Activated CD8-positive, alpha-beta memory T cell treated with anti-CD3 and anti-CD28 coated beads for 24 hours (primary cell): ENCODE data around the gene CST9.
"Not testable (repeated sequence)": the region's sequence is repeated elsewhere in the genome, so short reads cannot be mapped to it uniquely, and the experiment has no call there.

ENCODE experiments used
- DNase-seq: peaks from one replicate; pipeline ENCODE4 v3.0.0-alpha.2; 2020

The CST9 gene

DNA sequence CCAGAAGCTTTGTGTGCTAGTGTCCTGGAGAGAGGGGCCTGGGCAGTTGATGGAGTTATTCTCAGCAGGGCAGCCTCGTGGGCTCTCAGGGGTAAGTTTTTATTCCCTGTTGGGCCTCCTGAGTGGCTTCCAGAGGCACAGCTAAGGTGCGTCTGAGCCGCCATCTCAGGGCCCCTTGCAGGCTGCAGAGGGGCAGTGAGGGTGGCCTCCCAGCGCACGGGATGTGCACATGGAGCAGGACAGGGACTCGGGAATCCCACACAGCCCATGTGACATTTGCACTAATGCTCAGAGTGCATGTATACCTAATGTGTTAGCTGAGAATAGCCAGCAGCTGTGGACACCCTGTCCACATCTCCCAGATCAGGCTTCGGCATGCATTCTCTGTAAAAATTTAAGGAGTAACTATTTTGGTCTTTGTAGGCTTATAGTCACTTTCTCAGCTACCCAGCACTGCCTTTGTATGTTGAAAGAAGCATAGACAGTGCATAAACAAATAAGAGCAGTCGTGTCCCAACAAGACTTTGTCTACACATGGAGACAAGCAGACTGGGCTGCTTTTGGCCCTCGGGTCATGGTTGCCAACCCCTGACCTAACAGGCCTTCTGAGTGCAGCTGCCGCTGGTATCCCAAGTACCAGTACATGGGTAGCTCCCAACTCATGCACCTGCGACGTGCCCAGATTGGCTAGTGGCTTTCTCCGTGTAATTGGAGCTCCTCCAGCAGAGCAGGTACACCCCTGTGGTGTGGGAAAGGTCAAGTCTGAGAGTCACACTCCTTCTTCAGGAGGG lies 18.8 kb downstream of the CST9 start:
- peak; percentile 33 for DNase-seq

GRCh38 chr20:23585808-23586734 lies 19.6 kb downstream of the CST9 start:
- peak; percentile 38 for DNase-seq

DNA sequence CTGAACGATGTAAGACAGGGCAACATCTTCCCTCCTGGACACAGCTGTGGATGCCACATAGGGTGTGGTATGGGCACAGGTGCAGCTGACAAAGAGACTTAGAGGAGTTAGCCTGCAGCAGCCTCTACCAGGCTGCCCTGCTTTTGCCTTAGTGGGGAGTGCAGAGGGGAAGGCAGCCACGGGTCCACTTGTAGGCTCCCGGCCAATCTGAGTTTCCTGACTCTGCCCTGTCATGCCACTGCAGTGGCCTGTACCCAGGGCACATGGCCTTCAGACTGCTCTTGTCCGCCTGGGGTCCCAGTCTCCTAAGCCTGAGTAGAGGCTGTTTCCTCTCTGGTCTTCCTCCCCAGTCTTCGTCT lies 20.3 kb downstream of the CST9 start:
- DNase-seq = peak; percentile 21

DNA sequence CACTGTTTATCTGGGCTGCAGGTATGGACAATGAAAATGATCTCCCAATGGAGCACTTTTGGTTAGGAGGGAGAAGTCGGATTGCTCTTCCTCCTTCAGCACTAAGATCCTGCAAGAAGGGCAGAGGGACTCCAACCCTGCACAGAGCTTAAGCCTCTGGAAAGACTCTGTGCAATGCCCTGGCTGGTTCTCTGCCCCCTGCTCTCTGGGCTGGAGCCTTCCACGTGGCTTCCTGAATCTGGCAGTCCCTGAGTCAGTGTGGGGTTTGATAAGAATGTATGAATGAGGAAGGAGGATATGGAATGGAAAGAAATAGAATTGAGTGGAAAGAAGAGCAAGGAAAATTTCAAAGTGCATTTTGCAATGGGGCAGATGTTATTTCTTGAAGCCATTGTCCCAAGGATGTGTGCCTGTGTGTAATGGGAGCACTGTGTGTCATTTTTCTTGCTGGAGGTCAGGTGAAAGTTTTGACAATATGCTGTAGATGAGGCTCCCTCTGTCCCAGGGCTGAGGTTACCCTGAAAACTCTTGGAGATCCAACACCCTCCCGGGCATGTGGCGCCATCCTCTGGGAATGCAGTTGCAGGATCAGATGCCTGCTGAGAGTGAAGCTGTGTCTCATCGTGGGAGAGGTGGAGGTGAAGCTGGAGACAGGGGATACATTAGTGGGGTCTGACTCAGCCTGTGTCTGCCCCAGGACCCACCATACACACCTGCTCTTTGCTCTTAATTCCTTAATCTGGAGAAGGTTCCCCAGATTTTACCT lies 21.1 kb downstream of the CST9 start:
- DNase-seq = no peak

GRCh38 chr20:23583526-23583925 lies 22.2 kb downstream of the CST9 start:
- DNase-seq = no peak

- no peak for DNase-seq
These were observed 23.4 kb downstream of the CST9 start for GRCh38 chr20:23582293-23582692.

- not testable (repeated sequence) for DNase-seq
These were observed 23.9 kb downstream of the CST9 start for GRCh38 chr20:23581833-23582232.

DNA sequence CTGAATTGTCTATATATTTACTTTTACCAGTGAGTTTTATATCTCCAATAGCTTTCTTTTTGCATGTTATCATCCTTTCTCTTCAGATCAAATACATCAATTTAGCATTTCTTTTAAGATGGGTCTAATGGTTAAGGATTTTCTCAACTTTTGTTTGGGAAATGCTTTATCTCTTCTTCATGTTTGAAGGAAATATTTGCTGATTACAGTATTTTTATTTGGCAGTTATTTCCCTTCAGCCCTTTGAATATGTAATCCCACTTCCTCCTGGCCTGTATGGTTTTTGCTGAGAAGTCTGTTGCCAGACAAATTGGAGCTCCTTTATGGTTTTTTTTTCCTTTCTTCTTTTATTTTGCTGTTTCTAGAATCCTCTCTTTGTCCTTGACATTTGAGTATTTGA lies 30.7 kb downstream of the CST9 start:
- DNase-seq = no peak

DNA sequence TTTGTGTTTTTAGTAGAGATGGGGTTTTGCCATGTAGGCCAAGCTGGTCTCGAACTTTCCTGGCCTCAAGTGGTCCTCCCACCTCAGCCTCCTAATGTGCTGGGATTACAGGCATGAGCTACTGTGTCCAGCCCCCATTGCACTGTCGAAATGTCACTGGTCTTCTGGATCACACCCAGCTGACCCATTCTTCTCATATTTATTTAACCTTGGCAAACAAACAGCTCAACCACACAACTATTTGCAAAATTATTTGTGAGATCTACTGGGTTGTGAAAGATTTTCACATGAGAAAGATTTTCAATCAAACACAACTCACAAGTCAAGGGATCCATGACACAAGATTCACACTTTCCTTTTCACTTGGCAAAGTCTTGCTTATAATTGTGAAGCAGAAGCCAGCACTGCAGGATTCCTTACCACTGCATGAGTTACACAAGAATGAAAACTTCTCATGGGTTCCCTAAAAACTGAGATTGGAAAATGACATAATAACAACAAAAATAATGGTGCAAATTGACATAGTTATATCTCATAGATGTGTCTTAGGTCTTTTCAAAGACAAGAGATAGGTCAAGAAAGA lies 35.4 kb downstream of the CST9 start:
- DNase-seq = no peak

DNA sequence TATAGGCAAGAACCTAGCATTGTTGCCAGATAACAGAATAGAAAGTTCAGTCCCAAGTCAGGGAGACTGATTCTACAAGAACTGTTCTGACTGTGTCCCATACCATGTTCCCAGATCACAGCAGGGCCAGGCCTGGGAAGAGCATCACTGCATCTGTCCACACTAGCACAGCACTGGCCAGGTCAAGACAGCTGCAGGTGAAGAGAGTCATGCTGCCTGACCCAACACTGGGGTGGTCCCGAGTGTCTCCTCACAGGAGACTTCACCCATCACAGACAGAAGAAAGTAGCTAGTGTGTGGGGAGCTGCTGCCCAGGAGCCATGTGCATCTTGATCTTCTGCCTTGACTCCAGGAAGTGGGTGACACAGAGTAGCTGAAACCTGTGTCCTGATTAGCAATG lies 36.1 kb downstream of the CST9 start:
- DNase-seq = peak; percentile 19

GRCh38 chr20:23568971-23569330 lies 36.8 kb downstream of the CST9 start:
- DNase-seq = no peak

DNA sequence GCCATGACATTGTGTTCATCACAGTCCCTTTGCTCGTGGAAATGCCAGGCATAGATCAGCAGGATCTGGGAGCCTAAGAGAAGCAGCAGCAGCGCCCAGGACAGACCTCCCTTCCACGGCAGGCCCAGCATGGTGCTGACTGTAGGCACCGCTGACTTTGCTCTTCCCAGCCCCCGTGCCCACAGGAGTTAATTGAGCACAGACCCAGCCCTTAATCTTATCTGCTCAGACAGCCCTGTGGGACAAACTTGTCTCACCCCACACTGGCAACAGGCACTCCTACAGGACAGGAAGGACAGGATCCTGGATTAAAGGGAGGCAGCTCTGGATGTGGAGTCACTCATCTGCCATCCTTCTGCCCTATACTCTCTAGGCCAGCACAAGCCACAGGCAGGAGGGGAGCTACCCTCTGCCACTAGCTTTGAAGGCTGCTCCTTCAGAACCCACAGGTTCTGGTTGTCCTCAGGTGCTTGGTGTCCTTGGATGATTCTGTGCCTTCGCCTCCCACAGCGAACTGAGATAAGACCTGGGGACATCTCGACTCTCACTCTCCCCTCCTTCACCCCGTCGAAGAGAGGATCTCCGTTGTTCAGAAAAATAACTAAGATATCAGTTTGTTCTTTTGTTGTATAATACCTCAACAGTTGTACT lies 37.3 kb downstream of the CST9 start, which contains the start of gene CST9L:
Gene CST9L (minus strand): TSS at position 165 of the 651 bp plus-strand sequence. CDS start 34 bp downstream, at position 131.
- DNase-seq = no peak

GRCh38 chr20:23566199-23566932 lies 39.4 kb downstream of the CST9 start:
- DNase-seq = no peak

- no peak for DNase-seq
These were observed 40.1 kb downstream of the CST9 start for GRCh38 chr20:23565503-23566045.

DNA sequence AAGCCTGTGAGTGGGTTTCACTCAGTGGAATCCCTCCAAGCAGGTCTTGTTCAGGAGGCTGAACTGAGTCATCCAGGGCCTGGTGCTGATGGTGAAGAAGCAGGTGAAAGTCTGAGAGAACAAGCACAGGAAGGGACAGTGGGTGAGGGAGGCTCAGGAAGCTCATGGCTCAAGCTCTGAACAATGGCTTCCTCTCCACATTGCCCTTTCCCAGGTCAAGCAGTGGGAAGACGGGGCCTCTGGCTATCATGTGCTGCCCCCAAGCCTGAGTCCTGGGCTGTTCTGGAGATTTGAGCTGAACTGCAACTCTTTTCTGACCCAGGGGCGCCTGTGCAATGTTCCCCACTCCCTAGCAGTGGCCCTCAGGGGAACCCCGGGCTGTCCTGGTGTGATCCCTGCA lies 40.8 kb downstream of the CST9 start:
- no peak for DNase-seq

DNA sequence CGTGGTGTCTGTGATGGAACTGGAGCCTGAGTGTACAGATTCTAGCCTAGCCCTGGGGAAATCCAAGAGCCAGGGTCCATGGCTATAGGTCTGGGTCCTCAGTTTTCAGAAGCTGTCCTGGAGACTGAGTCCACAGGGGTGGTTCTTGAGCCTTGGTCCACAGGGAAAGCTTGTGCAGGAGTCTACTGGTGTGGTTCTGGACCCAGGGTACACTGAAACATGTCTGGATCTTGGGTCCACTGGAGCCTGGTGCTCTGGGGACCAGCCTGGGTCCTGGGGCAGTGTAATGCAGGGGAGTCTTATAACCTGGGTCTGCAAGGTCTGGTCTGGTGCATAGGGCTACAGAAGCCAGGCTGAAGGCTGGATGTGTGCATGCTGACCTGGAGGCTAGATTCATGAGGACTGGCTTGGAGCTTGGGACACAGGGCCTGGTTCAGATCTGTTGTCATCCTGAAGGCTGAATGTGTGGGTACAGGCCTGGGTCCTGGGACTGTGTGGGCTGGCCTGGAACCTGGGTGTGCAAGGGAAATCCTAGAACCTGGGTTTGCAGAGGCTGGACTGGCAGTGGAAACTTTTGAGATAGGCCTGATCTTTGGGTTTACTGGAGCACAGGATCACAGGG lies 42.9 kb downstream of the CST9 start:
- DNase-seq = no peak

DNA sequence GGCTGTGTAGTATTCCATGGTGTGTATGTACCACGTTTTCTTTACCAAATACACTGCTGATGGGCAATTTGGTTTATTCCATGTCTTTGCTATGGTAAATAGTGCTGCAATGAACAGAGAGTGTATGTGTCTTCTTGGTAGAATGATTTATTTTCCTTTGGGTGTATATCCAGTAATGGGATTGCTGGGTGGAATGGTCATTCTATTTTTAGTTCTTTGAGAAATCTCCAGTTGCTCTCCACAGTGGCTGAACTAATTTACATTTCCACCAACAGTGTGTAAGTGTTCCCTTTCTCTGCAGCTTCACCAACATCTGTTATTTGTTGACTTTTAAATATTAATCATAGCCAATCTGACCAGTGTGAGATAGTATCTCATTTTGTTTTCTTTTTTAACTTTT lies 51.3 kb downstream of the CST9 start:
- no peak for DNase-seq
